Stimulated activated CD4-positive, alpha-beta T cell treated with anti-CD3 and anti-CD28 coated beads, Interleukin-2, amount 100 ng/mL, for 48 hours (primary cell): ENCODE measurements around the gene MUC5B.
"Not testable (repeated sequence)": the region's sequence is repeated elsewhere in the genome, so short reads cannot be mapped to it uniquely, and the experiment has no call there.

ENCODE experiments used
- DNase-seq, 2 donors: peaks; one replicate each; pipeline ENCODE4 v3.0.0-alpha.2; 2020

The MUC5B gene

DNA sequence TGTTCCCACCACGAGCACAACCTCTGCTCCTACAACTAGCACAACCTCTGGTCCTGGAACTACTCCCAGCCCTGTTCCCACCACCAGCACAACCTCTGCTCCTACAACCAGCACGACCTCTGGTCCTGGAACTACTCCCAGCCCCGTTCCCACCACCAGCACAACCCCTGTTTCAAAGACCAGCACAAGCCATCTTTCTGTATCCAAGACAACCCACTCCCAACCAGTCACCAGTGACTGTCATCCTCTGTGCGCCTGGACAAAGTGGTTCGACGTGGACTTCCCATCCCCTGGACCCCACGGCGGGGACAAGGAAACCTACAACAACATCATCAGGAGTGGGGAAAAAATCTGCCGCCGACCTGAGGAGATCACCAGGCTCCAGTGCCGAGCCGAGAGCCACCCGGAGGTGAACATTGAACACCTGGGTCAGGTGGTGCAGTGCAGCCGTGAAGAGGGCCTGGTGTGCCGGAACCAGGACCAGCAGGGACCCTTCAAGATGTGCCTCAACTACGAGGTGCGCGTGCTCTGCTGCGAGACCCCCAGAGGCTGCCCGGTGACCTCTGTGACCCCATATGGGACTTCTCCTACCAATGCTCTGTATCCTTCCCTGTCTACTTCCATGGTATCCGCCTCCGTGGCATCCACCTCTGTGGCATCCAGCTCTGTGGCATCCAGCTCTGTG, 30.9 kb upstream of the MUC5B start:
- not testable (repeated sequence) for DNase-seq

DNA sequence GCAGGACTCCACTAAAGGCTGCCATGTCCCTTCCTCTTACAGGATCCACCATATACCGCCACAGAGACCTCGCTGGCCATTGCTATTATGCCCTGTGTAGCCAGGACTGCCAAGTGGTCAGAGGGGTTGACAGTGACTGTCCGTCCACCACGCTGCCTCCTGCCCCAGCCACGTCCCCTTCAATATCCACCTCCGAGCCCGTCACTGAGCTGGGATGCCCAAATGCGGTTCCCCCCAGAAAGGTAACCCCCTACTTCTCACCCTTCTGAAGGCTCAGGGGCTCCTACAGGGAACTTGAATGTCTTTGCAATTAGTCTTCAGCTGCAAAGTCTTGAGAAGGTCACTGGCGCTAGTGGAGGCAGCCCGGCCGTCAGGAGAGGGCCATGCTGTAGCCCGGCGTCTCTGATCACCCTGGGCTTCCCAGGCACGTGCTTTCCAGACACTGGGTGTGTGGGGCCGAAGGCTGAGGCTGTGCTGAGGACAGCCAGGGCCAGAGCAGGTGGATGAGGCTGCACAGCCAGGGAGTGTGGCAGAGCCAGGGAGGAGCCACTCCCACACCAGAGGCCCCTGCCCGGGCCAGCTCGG, 30.0 kb upstream of the MUC5B start:
- no peak for DNase-seq

DNA sequence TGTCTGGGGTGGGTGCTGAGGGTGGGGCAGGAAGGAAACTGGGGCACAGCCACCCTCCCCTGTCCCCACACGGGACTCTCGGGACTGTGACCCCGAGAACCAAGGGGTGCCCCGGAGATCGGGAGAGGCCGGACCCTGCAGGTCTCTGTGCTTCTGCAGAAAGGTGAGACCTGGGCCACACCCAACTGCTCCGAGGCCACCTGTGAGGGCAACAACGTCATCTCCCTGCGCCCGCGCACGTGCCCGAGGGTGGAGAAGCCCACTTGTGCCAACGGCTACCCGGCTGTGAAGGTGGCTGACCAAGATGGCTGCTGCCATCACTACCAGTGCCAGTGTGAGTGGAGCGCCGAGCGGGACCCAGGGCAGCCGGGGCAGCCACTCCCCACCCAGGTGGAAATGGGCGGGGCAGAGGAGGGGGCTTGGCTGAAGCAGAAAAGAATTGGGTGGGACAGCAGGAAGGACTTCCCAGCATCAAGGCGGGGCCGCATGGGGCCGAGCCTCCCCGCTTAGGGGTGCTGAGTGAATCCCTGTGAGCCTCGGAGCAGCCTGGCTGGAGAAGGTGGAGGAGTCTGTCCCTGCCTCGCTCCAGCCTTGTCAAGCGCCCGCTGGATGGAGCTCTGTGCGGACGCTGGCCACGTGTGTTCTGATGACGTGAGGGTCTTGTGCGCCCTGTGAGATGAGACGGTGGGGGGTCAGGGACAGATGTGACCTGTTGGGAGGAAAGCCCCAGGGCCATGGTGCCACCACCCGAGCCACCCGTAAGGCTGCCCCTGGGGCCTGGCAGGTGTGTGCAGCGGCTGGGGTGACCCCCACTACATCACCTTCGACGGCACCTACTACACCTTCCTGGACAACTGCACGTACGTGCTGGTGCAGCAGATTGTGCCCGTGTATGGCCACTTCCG, 29.3 kb upstream of the MUC5B start:
- no peak for DNase-seq

DNA sequence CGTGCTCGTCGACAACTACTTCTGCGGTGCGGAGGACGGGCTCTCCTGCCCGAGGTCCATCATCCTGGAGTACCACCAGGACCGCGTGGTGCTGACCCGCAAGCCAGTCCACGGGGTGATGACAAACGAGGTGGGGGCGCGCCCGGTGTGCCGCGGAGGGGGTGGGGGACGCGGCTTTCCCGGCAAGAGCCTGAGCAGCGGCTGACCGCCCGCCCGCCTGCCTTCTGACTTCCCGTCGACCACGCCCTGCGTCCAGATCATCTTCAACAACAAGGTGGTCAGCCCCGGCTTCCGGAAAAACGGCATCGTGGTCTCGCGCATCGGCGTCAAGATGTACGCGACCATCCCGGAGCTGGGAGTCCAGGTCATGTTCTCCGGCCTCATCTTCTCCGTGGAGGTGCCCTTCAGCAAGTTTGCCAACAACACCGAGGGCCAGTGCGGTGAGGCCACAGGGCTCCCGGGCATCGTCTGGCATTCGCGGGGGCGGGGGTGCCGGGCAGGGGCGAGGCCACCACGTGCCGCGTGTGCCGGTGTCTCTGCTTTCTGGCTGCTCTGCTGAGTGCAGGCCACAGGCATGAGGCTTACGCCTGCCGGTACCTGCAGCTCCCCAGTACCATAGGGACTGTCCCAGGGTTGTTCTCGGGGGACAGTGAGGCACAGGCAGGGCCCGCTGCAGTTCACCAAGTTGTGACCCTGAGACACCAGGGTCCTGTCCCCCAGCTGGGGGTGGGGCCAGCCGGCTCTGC, 28.5 kb upstream of the MUC5B start:
- no peak for DNase-seq

DNA sequence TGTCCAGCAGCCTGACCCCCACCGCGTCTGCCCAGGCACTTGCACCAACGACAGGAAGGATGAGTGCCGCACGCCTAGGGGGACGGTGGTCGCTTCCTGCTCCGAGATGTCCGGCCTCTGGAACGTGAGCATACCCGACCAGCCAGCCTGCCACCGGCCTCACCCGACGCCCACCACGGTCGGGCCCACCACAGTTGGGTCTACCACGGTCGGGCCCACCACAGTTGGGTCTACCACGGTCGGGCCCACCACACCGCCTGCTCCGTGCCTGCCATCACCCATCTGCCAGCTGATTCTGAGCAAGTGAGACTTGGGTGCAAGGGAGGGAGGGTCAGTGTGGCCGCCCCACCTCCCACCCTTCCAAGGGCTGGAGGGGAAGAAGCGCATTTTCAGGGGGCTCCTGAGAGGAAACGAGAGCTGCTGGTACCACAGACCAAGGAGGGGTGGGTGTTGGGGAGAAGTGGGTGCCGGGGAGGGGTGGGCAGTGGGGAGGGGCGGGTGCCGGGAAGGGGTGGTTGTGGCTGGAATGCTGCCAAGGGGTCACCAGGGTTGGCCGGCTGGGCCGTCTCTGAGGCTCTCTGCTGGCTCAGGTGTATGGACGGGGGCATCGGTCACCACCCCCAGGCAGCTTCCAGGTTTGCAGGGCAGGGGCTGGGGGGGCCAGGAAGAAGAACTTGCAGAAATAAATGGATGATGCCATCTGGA, 27.7 kb upstream of the MUC5B start:
- no peak for DNase-seq

DNA sequence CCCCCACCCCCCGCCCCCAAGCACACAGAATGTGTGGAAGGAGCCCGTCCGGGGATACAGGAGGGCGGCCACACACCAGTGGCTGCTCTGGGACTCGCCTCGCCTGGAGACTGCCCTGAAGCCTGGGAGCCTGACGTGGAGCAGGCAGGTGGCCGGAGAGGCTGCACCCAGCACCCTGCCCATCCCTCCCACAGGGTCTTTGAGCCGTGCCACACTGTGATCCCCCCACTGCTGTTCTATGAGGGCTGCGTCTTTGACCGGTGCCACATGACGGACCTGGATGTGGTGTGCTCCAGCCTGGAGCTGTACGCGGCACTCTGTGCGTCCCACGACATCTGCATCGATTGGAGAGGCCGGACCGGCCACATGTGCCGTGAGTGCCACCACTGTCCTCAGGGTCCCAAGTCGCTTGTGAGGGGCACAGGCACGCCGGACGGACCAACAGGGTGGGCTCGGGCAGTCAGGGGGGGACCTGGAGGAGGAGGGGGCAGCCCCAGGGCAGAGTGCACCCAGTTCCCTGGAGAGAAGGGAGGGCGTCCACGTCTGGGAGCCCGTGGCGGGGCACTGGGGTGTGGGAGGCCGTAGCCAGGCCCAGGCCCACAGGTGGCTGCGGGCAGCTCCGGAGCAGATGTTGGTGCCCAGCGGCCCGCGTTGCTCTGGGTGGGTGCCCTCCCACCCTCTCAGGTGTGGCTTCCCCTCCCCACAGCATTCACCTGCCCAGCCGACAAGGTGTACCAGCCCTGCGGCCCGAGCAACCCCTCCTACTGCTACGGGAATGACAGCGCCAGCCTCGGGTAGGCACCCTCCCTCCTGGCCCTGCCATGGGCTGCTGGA, 27.0 kb upstream of the MUC5B start:
- no peak for DNase-seq

DNA sequence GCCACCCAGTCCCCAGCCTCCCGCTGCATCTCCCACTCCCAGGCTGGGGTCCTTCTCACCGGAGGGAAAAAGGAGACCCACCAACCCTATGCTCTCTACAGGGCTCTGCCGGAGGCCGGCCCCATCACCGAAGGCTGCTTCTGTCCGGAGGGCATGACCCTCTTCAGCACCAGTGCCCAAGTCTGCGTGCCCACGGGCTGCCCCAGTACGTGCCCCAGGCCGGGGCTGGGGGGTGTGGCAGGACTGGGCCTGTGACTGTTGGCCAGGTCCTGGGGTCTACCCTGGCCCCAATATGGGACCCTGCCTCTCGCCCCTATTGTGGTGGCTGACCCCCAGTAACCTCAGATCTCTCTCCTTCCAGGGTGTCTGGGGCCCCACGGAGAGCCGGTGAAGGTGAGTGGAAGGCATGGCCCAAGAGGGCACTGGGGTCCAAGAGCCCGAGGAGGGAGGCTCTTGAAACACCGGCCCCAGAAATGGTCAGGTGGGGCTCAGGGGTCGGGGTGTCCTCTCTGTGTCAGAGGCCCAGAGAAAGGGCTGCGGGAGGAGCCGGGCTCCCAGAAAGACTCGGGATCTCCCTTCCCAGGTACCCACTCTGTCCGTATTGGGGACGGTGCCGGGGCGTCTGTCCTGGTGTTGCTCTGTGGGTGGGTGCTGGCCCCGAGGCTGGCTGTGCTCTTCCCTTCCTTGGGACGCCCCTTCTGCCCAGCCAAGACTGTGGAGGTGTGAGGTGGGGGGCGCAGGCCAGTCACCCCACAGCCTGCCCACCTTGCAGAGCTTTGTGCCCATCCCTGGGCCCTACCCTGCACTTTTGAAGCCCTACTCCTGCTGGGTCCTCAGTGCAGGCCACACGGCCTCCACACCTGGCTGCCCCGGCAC, 26.1 kb upstream of the MUC5B start:
- DNase-seq = no peak

DNA sequence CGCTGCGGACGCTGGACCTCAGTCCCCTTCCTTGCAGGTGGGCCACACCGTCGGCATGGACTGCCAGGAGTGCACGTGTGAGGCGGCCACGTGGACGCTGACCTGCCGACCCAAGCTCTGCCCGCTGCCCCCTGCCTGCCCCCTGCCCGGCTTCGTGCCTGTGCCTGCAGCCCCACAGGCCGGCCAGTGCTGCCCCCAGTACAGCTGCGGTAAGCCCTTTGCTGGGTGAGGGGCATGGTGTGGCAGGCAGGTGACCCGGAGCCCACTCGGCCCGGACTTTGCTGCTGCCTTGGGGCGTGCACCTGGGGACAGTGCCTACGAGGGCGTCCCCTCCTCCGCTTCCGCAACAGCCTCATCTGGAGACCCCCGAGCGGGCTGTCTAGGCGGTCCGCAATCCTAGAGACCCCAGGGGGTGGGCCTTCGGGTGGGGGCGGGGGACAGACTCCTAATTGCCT, 25.4 kb upstream of the MUC5B start:
- DNase-seq = no peak

DNA sequence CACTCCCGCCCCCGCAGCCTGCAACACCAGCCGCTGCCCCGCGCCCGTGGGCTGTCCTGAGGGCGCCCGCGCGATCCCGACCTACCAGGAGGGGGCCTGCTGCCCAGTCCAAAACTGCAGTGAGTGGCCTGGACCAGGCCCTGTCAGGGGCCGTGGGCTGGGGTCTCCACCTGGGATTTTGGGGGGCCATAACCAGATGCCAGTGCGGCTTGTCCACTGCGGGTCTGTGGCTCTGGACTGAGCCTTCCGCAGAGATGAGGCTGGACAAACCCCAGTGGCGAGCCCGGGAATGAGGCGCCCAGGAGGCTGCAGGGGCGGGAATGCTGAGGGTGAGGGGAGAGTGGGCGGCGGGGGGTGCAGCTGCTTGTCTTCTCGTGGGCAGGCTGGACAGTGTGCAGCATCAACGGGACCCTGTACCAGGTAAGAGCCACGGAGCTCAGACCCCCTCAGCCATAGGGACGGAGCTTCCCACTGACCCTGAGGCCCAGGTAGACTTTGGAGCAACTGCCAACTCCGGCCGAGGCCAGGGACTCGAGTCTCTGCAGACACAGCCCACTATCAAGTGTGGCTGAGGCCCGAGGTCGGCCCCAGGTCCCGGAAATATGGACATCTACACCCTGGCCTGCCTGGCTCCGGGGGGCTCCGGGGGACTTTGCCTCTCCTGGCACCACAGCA, 24.8 kb upstream of the MUC5B start:
- no peak for DNase-seq

DNA sequence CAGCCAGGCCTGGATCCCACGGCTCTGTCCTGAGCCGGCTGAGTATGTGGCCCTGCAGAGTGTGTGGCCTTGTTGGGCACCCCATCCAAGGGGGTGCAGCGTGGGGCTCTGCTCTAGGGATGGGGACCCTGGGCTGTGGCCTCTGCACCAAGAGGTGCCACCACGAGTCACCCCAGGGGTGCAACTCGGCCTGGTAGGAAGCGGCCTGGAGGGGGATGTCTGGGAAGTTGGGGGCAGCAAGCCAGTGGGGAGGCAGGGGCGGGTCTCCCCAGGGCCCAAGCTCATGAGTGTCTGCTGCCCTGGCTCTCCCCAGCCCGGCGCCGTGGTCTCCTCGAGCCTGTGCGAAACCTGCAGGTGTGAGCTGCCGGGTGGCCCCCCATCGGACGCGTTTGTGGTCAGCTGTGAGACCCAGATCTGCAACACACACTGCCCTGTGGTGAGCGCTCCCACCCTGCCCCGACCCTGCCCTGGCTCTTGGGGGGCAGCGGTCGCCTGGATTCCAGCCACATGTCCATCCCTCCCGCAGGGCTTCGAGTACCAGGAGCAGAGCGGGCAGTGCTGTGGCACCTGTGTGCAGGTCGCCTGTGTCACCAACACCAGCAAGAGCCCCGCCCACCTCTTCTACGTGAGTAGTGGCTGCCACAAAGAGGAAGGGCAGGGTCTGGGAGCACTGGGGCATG, 24.2 kb upstream of the MUC5B start:
- DNase-seq = no peak

DNA sequence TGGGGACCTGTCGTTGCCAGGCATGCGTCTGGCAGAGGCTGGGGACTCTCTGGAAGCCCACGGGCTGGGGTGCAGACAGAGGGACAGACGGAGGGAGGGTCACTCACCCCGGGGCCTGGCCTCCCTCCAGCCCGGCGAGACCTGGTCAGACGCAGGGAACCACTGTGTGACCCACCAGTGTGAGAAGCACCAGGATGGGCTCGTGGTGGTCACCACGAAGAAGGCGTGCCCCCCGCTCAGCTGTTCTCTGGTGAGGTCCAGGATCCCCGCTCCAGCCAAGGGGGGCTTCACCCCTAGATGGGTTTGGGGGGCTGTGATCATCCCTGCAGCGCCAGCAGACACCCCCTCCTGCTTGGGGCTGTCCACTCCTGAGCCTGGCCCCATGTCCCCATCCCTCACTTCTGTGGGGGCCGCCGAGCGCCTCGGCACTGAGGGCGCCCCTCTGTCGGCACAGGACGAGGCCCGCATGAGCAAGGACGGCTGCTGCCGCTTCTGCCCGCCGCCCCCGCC, 23.6 kb upstream of the MUC5B start:
- no peak for DNase-seq

DNA sequence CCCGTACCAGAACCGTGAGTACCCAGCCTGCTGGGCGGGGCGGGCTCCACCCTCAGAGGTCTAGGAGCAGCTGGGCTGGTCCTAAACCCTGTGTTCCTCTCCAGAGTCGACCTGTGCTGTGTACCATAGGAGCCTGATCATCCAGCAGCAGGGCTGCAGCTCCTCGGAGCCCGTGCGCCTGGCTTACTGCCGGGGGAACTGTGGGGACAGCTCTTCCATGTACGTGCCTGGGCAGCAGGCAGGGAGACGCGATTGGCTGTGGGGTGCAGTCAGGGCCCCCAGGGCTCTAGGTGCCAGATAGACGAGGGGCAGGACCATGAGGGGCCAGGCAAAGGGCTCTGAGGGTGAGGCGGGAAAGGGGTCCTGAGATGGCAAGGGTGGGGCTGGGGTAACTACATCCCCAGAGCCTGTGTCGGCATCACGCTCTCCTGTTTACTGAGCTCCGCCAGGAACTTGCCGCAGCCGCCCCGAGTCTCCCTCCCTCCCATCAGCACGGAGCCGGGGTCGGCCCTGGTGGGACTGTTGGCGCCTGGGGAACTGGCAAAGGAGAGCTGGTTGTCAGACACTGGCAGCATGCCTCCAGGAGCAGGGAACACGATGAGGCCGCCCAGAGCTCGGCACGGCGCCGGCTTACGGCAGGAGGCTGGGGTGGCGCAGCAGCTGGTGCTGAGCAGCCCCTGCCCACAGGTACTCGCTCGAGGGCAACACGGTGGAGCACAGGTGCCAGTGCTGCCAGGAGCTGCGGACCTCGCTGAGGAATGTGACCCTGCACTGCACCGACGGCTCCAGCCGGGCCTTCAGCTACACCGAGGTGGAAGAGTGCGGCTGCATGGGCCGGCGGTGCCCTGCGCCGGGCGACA, 22.9 kb upstream of the MUC5B start:
- DNase-seq = no peak

DNA sequence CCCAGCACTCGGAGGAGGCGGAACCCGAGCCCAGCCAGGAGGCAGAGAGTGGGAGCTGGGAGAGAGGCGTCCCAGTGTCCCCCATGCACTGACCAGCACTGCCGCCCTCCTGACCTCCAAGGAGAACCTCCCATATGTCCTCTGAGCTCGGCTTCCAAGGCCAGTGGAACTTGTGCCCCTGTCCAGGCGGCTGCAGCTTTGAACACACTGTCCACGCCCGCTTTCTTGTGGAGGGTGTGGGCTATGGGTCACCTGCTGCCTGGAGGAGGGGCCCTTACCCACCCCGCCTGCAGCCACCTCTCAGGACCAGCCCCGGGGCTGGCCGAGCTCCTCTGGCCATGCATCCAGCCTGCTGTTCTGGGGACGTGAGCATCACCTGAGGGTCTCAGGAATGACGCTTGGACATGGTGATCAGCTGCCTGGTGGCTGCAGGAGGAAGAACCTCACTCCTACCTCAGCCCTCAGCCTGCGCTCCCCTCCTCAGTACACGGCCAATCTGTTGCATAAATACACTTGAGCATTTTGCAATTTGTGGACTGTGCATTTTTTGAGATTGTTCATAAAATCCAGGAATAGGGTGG, 22.2 kb upstream of the MUC5B start:
- no peak for DNase-seq

DNA sequence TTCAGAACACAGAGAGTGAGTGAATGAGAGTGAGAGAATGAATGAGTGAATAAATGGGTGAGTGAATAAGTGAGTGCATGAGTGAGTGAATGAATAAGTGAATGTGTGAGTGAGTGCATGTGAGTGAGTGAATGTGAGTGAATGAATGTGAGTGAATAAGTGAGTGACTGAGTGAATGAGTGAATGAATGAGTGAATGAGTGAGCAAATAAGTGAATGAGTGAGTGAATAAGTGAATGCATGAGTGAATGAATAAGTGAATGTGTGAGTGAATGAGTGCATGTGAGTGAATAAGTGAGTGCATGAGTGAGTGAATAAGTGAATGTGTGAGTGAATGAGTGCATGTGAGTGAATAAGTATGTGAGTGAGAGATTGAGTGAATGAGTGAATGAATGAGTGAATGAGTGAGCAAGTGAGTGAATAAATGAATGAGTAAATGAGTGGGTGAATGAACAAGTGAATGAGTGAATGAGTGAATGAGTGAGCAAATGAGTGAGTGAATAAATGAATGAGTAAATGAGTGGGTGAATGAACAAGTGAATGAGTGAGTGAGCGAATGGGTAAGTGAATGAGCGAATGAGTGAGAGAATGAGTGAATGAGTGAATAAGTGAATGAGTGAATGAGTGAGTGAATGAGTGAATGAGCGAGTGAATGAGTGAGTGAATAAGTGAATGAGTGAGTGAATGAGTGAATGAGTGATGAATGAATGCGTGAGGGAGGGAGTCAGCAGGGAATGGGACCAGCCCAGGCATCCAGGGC, 21.3 kb upstream of the MUC5B start:
- DNase-seq = no peak

DNA sequence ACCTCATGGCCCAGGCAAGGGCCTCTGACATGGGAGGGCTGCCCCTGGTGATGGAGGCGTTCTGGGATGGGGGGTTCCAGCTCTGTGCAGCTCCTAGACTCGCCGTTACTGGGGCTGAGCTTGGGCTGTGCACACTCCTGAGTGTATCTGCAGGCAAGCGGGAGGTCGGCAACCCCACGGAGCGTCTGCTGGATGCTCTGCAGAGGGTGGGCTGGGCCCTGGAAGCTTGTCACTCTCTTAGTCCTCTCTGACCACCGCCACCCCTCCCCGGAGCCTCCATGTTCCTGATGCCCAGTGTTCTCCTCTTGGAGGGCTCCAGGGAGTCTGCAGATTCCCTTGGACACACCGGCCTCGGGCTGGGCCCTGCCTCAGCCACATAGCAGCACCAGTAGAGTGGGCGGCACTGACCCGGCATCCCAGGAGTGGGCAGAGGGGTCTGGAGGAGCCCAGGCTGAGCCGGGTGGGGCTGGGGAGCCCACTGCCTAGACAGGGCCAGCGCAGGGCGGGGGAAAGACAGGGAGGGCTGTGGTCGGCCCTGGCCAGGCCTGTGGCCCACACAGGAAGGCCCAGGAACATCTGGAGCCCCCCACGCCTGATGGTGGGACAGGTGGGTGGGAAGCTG, 20.6 kb upstream of the MUC5B start:
- DNase-seq = peak in 1 of 2 donors; percentile 4

DNA sequence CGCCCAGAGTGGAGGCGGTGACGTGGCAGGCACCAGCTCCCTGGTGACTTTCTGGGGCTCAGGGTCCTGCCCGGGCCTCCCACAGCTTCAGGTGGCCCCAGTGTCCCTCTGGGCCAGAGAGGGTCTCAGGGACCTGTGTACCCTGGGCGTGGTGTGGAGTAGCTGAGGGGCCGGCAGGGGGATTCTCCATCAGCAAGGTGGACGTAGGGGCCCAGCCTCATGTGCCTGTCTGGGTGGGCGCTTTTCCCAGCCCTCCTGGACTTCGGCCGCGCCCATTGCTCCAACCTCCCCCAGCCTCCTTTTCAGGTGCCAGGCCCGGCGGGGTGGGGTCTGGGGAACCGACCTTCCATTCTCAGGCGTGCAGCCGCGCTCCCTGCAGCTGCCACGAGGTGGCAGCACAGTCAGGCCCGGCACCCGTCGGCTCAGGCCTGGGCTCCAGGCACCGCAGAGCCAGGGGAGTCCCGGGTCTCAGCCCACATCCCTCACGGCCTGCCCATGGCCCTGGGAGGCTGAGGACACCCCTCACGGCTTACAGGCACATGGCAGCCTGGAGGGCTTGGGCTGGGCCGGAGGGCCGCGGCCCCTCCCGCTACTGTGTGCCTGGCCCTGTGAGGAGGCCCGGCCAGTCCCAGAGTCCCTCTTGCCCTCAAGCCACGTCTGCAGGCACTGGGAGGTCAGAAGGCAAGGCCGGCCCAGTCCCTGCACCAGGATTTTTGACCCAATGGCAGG, 19.9 kb upstream of the MUC5B start:
- DNase-seq = peak; percentile 64 to 76
